Choroid plexus epithelial cell (primary cell): ENCODE measurements around the gene C8A.

Experiments used
- DNase-seq: peaks from one replicate; pipeline ENCODE4 v3.0.0-alpha.2; 2010; ENCODE audit warnings: low read depth
- H3K4me3 ChIP-seq: 2 replicates; pipeline ENCODE4 v1.5.1; 2011; ENCODE audit warnings: low read depth, mild to moderate bottlenecking, control low read depth, low read length, moderate library complexity
- CTCF ChIP-seq: conservative IDR thresholded peaks from 2 replicates; pipeline ENCODE4 v1.5.1; 2011; ENCODE audit warnings: low read depth, mild to moderate bottlenecking, control low read depth, inconsistent platforms, low read length, moderate library complexity

Gene C8A

GRCh38 chr1:56898005-56898373 lies 43.4 kb downstream of the C8A start:
- no peak for TF ChIP-seq CTCF

GRCh38 chr1:56898879-56899278 lies 44.3 kb downstream of the C8A start:
- TF ChIP-seq CTCF, result no peak
- no peak overlapping the region for H3K4me3 ChIP-seq
- no peak for DNase-seq

More at GRCh38 chr1:56898005-56898373, 43.4 kb downstream of the C8A start:
- no peak for DNase-seq
- H3K4me3 ChIP-seq, result no peak overlapping the region

- TF ChIP-seq CTCF, result no peak
- H3K4me3 ChIP-seq, result no peak overlapping the region
- DNase-seq, result peak; percentile 39
These were observed 47.1 kb downstream of the C8A start for GRCh38 chr1:56901716-56902115.

GRCh38 chr1:56903778-56904177 lies 49.2 kb downstream of the C8A start:
- no peak for DNase-seq
- H3K4me3 ChIP-seq, result no peak overlapping the region
- no peak for TF ChIP-seq CTCF

- DNase-seq, result no peak
- TF ChIP-seq CTCF, result no peak
- H3K4me3 ChIP-seq, result no peak overlapping the region
These were observed 50.2 kb downstream of the C8A start for GRCh38 chr1:56904663-56905397.

GRCh38 chr1:56905667-56906066 lies 51.1 kb downstream of the C8A start:
- no peak for DNase-seq
- no peak for TF ChIP-seq CTCF
- H3K4me3 ChIP-seq, result no peak overlapping the region

GRCh38 chr1:56908619-56909221 lies 54.1 kb downstream of the C8A start:
- no peak for TF ChIP-seq CTCF
- DNase-seq, result peak; percentile 72
- no peak overlapping the region for H3K4me3 ChIP-seq
